ENCODE measurements around the gene RAB37. TPM values are rescaled to one million over a fixed set of nuclear protein-coding genes. Genes with fewer than 3 reads are reported as not detected.

RAB37 gene
- total and polyA plus RNA-seq, 2 of the 13 experiments (the other 11 are each of a cell fraction or from before 2014, with no cell fraction given) = 0.91 to 3.7 TPM

DNA sequence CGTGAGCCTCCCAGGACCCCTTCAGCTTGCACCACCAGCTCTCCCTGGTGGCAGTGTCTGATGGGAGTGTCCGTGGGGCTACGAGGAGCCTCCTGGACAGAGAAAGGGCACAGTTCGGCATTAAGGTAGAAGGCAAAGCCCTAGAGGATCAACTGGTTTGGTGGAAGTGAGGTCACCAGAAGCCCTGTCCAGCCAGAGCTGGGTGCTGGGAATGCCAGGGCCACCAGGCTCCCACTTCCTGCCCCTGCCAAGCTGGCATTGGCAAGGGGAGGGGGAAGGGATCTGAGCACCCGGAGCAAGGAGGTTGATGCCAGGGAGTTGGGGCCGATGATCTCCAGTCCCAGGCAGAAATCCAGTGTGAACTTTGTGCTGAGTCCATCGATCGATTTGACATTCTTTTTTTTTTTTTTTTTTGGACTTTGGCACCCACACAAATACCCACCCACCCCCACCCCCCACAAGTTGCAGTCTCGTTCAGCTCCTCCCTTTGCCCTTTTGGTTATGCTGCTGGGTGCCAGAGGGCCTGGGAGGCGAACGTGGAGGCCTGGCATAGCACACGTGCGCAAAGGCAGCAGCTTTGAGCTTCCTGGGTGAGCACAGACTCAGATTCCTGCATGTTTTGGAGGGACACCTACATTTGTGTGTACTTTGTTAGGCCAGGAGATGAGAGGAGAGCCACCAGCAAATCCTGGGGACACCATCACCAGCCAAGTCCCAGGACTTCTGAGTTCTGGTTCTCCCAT lies 13.4 kb downstream of the RAB37 start (continued):
- TF ChIP-seq, protein P1, sequence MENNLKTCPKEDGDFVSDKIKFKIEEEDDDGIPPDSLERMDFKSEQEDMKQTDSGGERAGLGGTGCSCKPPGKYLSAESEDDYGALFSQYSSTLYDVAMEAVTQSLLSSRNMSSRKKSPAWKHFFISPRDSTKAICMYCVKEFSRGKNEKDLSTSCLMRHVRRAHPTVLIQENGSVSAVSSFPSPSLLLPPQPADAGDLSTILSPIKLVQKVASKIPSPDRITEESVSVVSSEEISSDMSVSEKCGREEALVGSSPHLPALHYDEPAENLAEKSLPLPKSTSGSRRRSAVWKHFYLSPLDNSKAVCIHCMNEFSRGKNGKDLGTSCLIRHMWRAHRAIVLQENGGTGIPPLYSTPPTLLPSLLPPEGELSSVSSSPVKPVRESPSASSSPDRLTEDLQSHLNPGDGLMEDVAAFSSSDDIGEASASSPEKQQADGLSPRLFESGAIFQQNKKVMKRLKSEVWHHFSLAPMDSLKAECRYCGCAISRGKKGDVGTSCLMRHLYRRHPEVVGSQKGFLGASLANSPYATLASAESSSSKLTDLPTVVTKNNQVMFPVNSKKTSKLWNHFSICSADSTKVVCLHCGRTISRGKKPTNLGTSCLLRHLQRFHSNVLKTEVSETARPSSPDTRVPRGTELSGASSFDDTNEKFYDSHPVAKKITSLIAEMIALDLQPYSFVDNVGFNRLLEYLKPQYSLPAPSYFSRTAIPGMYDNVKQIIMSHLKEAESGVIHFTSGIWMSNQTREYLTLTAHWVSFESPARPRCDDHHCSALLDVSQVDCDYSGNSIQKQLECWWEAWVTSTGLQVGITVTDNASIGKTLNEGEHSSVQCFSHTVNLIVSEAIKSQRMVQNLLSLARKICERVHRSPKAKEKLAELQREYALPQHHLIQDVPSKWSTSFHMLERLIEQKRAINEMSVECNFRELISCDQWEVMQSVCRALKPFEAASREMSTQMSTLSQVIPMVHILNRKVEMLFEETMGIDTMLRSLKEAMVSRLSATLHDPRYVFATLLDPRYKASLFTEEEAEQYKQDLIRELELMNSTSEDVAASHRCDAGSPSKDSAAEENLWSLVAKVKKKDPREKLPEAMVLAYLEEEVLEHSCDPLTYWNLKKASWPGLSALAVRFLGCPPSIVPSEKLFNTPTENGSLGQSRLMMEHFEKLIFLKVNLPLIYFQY (CRISPR knock-in tag; IDR thresholded peaks at IDR 0.05; ENCODE audit: borderline replicate concordance) = peak; percentile 24
- TF ChIP-seq, protein P2, sequence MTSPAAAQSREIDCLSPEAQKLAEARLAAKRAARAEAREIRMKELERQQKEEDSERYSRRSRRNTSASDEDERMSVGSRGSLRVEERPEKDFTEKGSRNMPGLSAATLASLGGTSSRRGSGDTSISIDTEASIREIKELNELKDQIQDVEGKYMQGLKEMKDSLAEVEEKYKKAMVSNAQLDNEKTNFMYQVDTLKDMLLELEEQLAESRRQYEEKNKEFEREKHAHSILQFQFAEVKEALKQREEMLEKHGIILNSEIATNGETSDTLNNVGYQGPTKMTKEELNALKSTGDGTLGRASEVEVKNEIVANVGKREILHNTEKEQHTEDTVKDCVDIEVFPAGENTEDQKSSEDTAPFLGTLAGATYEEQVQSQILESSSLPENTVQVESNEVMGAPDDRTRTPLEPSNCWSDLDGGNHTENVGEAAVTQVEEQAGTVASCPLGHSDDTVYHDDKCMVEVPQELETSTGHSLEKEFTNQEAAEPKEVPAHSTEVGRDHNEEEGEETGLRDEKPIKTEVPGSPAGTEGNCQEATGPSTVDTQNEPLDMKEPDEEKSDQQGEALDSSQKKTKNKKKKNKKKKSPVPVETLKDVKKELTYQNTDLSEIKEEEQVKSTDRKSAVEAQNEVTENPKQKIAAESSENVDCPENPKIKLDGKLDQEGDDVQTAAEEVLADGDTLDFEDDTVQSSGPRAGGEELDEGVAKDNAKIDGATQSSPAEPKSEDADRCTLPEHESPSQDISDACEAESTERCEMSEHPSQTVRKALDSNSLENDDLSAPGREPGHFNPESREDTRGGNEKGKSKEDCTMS (CRISPR knock-in tag; conservative IDR thresholded peaks at IDR 0.05) = no peak
- TF ChIP-seq, protein P3, sequence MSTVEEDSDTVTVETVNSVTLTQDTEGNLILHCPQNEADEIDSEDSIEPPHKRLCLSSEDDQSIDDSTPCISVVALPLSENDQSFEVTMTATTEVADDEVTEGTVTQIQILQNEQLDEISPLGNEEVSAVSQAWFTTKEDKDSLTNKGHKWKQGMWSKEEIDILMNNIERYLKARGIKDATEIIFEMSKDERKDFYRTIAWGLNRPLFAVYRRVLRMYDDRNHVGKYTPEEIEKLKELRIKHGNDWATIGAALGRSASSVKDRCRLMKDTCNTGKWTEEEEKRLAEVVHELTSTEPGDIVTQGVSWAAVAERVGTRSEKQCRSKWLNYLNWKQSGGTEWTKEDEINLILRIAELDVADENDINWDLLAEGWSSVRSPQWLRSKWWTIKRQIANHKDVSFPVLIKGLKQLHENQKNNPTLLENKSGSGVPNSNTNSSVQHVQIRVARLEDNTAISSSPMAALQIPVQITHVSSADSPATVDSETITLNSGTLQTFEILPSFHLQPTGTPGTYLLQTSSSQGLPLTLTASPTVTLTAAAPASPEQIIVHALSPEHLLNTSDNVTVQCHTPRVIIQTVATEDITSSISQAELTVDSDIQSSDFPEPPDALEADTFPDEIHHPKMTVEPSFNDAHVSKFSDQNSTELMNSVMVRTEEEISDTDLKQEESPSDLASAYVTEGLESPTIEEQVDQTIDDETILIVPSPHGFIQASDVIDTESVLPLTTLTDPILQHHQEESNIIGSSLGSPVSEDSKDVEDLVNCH (CRISPR knock-in tag; IDR thresholded peaks at IDR 0.05) = no peak
- TF ChIP-seq ZNF749 (CRISPR knock-in tag; IDR thresholded peaks at IDR 0.05; ENCODE audit: borderline replicate concordance) (no peak; the same call in 1 of the 2 replicates), ZNF138 (CRISPR knock-in tag; IDR thresholded peaks at IDR 0.05; ENCODE audit: low read depth) (no peak; the same call in 1 of the 2 replicates), IKZF1 (IDR thresholded peaks at IDR 0.05) (no peak), FOXO1 (CRISPR knock-in tag; IDR thresholded peaks at IDR 0.05) (peak; percentile 62), RBAK (CRISPR knock-in tag; IDR thresholded peaks at IDR 0.05) (0 out of 2 replicates have a peak, but pooled peaks have one; percentile 33), ZNF713 (CRISPR knock-in tag; IDR thresholded peaks at IDR 0.05) (no peak), POLR2AphosphoS2 (IDR thresholded peaks at IDR 0.05; ENCODE audit: low read depth, low read length) (0 out of 2 replicates have a peak, but pooled peaks have one; percentile 64), NAIF1 (CRISPR knock-in tag; IDR thresholded peaks at IDR 0.05; ENCODE audit: borderline replicate concordance) (no peak; the same call in 1 of the 2 replicates), ATF7 (IDR thresholded peaks at IDR 0.05) (no peak), ATF7 (CRISPR knock-in tag; IDR thresholded peaks at IDR 0.05) (no peak), CBX5 (CRISPR knock-in tag; IDR thresholded peaks at IDR 0.05; ENCODE audit: borderline replicate concordance) (peak; percentile 47; the same call in 1 of the 2 replicates), DNMT1 (CRISPR knock-in tag; IDR thresholded peaks at IDR 0.05) (no peak), ZNF430 (CRISPR knock-in tag; IDR thresholded peaks at IDR 0.05) (peak; percentile 84), SRF (IDR thresholded peaks at IDR 0.05; ENCODE audit: low read depth, low read length) (no peak)
- TF ChIP-seq, protein P4, sequence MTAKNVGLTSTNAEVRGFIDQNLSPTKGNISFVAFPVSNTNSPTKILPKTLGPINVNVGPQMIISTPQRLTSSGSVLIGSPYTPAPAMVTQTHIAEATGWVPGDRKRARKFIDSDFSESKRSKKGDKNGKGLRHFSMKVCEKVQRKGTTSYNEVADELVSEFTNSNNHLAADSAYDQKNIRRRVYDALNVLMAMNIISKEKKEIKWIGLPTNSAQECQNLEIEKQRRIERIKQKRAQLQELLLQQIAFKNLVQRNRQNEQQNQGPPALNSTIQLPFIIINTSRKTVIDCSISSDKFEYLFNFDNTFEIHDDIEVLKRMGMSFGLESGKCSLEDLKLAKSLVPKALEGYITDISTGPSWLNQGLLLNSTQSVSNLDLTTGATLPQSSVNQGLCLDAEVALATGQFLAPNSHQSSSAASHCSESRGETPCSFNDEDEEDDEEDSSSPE (CRISPR knock-in tag; IDR thresholded peaks at IDR 0.05) = peak; percentile 72; the same call in 1 of the 2 replicates
- TF ChIP-seq, protein P5, sequence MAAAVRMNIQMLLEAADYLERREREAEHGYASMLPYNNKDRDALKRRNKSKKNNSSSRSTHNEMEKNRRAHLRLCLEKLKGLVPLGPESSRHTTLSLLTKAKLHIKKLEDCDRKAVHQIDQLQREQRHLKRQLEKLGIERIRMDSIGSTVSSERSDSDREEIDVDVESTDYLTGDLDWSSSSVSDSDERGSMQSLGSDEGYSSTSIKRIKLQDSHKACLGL (CRISPR knock-in tag; IDR thresholded peaks at IDR 0.05) = peak; percentile 75; the same call in 1 of the 2 replicates

All from HepG2 (cell line).